Measurements from ENCODE around the gene CGRRF1.

DNA sequence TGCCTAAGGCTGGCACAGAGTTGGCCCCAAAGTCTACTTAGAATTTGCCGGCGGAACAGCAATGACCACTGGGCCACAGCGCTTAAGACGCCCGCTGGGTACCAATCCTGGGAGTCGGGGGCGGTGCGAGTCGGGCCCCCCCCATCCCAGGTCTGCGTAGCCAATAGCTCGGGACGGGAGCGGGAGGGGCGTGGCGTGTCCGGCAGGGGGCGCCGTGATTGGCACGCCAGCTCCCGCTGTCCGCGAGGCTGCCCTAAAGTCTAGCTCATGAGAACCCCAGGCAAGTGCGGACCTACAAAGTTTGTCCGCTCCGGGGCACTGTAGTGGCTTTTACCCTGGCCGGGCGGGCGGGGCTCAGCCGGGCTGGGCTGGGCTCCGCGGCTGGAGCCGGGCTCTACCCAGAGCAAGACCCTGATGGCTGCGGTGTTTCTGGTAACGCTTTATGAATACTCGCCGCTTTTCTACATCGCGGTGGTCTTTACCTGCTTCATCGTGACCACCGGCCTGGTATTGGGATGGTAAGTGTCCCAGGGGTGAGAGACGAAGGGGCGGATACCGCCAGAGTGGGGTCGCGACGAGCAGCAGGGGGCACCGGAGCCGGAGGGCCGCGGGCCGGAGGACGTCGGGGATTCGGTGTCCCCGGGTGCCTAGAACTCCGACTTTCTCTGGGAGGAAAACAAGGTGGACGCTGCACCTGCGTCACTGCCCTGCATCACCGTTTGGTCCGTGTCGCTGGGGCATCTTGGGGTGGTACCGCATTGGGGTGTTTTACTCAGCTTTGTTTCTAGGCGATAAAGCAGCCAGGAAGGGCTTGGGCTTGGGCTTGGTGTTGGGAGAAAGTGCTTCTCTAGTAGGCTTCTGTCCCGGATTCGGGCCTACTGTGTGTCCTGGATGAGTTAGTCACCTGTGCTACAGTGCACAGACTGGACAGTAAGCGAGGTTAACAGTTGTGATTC lies at the start of gene CGRRF1:
- TF ChIP-seq, protein P1, sequence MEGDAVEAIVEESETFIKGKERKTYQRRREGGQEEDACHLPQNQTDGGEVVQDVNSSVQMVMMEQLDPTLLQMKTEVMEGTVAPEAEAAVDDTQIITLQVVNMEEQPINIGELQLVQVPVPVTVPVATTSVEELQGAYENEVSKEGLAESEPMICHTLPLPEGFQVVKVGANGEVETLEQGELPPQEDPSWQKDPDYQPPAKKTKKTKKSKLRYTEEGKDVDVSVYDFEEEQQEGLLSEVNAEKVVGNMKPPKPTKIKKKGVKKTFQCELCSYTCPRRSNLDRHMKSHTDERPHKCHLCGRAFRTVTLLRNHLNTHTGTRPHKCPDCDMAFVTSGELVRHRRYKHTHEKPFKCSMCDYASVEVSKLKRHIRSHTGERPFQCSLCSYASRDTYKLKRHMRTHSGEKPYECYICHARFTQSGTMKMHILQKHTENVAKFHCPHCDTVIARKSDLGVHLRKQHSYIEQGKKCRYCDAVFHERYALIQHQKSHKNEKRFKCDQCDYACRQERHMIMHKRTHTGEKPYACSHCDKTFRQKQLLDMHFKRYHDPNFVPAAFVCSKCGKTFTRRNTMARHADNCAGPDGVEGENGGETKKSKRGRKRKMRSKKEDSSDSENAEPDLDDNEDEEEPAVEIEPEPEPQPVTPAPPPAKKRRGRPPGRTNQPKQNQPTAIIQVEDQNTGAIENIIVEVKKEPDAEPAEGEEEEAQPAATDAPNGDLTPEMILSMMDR (tag by site-specific recombination; IDR thresholded peaks at IDR 0.05), result peak; percentile 85
- TF ChIP-seq ZNF121 (tag by site-specific recombination; IDR thresholded peaks at IDR 0.05) (no peak), ZNF626 (tag by site-specific recombination; IDR thresholded peaks at IDR 0.05) (no peak), BCL11A (tag by site-specific recombination; IDR thresholded peaks at IDR 0.05; ENCODE audit: low read depth) (0 out of 2 replicates have a peak, but pooled peaks have one; percentile 43), ZBTB17 (tag by site-specific recombination; IDR thresholded peaks at IDR 0.05) (peak; percentile 55), ZNF585B (tag by site-specific recombination; IDR thresholded peaks at IDR 0.05) (no peak)
- TF ChIP-seq, protein P2, sequence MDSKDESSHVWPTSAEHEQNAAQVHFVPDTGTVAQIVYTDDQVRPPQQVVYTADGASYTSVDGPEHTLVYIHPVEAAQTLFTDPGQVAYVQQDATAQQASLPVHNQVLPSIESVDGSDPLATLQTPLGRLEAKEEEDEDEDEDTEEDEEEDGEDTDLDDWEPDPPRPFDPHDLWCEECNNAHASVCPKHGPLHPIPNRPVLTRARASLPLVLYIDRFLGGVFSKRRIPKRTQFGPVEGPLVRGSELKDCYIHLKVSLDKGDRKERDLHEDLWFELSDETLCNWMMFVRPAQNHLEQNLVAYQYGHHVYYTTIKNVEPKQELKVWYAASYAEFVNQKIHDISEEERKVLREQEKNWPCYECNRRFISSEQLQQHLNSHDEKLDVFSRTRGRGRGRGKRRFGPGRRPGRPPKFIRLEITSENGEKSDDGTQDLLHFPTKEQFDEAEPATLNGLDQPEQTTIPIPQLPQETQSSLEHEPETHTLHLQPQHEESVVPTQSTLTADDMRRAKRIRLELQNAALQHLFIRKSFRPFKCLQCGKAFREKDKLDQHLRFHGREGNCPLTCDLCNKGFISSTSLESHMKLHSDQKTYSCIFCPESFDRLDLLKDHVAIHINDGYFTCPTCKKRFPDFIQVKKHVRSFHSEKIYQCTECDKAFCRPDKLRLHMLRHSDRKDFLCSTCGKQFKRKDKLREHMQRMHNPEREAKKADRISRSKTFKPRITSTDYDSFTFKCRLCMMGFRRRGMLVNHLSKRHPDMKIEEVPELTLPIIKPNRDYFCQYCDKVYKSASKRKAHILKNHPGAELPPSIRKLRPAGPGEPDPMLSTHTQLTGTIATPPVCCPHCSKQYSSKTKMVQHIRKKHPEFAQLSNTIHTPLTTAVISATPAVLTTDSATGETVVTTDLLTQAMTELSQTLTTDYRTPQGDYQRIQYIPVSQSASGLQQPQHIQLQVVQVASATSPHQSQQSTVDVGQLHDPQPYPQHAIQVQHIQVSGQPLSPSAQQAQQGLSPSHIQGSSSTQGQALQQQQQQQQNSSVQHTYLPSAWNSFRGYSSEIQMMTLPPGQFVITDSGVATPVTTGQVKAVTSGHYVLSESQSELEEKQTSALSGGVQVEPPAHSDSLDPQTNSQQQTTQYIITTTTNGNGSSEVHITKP (tag by site-specific recombination; IDR thresholded peaks at IDR 0.05), result 0 out of 2 replicates have a peak, but pooled peaks have one; percentile 5
